NCI-H2196 (cell line): ENCODE results near the gene TAS2R41.
"Not testable (repeated sequence)": the region's sequence is repeated elsewhere in the genome, so short reads cannot be mapped to it uniquely, and the experiment has no call there.

Experiments used
- DNase-seq: peaks from one replicate; lab custom pipeline; 2025; ENCODE audit not compliant: unreplicated experiment; lab: John Stamatoyannopoulos, UW

The TAS2R41 gene

DNA sequence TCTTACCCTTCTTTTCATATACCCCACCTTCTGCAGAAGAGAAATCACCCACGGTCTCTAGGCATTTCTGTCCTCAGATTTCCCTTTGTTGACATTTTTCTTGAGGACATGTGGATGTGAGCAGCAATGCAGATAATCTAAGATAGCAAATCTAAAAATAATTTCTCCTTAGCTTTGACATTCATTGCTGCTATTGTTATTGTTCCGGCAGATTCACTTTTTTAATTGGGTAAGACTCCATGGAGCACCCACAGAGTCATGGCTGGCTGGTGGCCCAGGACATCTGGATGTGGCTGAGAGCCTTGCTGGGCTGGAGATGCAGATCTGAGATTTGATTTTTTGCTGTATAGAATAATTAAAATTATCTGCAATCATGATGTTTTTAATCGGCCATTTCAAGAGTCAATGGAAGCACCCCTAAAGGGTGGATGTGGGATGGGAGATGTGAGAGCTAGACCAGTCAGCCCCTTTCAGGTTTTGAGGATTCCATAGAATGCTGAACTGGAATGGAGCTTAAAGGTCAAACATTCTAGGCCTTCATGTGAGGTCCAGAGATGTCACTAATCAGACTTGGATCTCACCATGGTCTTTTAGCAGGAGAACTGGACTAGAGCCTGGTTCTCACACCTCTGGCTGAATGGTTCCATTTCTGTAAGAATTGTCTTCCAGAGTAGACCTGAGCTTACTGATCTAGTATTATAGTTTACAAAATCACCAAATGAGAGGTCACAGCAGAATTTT is 37.5 kb downstream of the TAS2R41 start:
- no peak for DNase-seq

GRCh38 chr7:143516981-143517380 is 39.3 kb downstream of the TAS2R41 start:
- no peak for DNase-seq

DNA sequence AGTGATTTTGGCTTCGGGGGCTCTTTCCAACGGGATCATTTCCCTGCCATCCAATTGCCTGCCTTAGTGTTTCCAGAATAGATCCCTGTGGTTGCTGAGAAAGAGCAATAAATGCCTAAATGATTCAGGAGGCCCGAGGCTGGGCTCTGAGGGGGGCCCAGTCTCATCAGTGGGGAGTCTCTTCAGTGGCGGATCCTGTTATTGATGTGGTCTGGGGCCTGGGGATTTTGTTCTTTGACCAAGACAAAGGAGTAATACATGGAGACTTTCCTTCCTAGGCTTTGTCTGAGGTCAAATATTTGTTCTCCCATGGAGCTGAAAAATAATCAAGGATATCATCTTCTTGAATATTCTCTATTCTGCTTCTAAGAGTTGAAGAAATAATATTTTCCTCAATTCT is 40.8 kb downstream of the TAS2R41 start:
- DNase-seq: no peak

- DNase-seq: no peak
These were observed 41.3 kb downstream of the TAS2R41 start for GRCh38 chr7:143518941-143519340.

DNA sequence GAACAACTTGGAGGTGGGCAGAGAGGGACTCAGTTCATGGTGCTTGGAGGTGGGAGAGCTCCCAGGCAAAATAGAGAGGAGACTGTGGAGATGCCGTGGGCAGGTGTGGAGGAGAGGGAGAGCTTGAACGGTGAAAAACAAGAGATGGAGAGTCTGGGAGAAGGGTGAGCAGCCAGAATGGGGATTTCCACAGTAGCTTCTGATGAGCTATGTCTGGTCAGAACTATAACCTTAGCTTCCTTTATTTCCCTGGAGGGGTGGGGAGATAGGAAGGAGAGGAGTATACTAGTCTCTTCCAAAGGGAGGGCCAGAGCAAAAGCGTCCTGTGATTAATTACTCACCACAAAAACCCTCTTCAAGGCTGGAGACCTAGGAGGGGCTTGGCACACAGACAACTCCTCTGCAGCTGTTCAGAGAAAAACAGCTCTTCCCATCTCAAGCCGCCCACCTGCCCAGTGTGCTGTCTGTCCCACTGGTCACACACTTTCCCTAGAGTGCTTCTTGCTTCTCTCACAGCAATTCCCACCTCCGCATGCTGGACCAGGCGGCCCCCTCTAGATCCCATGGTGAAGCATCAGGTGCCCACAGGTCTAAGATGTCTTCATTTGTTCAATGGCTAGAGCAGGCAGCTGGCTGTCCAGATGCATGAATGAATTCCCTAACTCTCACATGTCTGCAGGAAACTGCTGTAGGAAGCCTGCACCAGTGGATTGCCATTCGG is 41.9 kb downstream of the TAS2R41 start:
- no peak for DNase-seq

- DNase-seq: not testable (repeated sequence)
These were observed 44.7 kb downstream of the TAS2R41 start for GRCh38 chr7:143522309-143522916.
